ENCODE data around the gene CRIP2.

DNA sequence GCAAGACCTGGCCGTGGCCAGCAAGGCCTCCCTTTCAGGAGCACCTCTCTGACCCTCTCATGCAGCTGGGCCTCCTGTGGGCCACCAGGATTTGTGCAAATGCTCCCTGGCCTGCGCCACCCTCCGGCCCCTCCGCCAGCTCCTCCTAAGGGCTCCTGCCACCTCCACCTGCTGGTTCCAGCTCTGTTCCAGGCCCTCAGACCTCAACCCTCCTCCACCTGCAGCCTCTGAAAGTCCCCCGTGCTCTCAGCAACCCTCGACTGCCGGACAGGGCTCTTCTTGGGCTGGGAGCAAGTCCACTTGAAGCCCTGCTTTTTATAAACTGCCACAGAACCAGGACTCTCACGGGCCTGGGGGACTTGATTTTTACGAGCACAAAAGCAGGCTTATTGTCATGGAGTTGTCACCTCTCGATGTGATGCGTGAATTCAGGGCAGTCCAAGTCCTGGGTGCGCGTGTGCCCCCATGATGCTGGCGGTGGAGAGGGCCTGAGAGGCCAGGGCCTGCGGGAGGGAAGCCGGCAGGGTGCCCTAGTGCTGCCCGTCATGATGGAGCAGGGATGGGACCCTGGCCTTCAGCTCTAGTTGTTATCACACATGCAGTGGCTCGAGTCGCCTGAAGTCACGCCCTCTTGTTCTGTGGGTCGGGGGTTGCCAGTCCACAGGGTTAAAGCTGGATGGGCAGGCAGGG is 25.6 kb downstream of the CRIP2 start:
- TF ChIP-seq, protein P1, sequence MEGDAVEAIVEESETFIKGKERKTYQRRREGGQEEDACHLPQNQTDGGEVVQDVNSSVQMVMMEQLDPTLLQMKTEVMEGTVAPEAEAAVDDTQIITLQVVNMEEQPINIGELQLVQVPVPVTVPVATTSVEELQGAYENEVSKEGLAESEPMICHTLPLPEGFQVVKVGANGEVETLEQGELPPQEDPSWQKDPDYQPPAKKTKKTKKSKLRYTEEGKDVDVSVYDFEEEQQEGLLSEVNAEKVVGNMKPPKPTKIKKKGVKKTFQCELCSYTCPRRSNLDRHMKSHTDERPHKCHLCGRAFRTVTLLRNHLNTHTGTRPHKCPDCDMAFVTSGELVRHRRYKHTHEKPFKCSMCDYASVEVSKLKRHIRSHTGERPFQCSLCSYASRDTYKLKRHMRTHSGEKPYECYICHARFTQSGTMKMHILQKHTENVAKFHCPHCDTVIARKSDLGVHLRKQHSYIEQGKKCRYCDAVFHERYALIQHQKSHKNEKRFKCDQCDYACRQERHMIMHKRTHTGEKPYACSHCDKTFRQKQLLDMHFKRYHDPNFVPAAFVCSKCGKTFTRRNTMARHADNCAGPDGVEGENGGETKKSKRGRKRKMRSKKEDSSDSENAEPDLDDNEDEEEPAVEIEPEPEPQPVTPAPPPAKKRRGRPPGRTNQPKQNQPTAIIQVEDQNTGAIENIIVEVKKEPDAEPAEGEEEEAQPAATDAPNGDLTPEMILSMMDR (optimal IDR thresholded peaks at IDR 0.05 in 1 of 3, IDR thresholded peaks at IDR 0.05 in 1 of 3, conservative IDR thresholded peaks at IDR 0.05 in 1 of 3; ENCODE audit: extremely low read depth in 1 of 3, insufficient read depth in 2 of 3, low read length in 3 of 3) = no peak
- TF ChIP-seq EZH2 (IDR thresholded peaks at IDR 0.05; ENCODE audit: low read length) = no peak

Data from keratinocyte (primary cell).